GM21367 (cell line): ENCODE data around the gene GALNT9.
"Not testable (repeated sequence)": the region's sequence is repeated elsewhere in the genome, so short reads cannot be mapped to it uniquely, and the experiment has no call there.

Source experiments
- ATAC-seq: cut with Tn5 transposase; IDR thresholded peaks from one replicate; pipeline ENCODE4 v1.9.1; 2021; ENCODE audit not compliant: unreplicated experiment

The GALNT9 gene

GRCh38 chr12:132149526-132149925 is 179.9 kb downstream of the GALNT9 start:
- not testable (repeated sequence) for ATAC-seq

GRCh38 chr12:132148368-132149045 is 180.9 kb downstream of the GALNT9 start:
- no peak for ATAC-seq

GRCh38 chr12:132147423-132148367 is 181.7 kb downstream of the GALNT9 start:
- ATAC-seq = no peak

DNA sequence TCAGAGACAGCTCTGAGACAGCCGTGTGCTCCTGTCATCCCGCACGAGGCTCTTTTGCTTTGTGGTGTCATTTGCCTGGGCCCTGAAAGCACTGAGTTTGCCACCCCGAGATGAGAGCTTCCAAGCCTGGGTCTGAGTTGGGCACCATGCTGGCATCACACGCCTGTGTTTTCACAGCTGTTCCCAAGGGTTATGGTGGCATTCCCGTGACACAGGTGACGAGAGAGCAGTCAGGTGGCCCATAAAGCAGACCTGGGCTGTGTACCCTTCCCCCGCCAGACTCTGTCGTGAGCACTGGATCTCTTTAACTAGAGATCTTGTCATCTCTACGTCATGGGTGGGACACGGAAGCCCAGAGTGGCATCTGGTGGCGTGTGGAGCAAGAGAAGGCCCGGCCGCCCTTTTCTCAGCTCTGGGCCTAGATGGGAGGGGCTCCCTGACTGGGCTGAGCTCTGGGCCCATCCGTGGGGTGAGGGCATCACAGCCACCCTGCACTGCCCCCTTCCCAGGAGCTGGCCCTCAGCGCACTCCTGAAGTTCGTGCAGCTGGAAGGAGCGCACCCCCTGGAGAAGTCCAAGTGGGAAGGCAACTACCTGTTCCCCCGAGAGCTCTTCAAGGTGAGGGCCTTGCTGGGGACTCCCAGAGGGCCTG is 182.5 kb downstream of the GALNT9 start:
- no peak for ATAC-seq
